Mononuclear cell (primary cell): ENCODE data around the gene CLEC11A. TPM values are rescaled to one million over a fixed set of nuclear protein-coding genes. Genes with fewer than 3 reads are reported as not detected.
A peak's percentile ranks its signal among the peaks of the same experiment; 100 is the strongest.
"Not testable (repeated sequence)": the region's sequence is repeated elsewhere in the genome, so short reads cannot be mapped to it uniquely, and the experiment has no call there.

Experiments used
- H3K27me3 ChIP-seq: 2 replicates; pipeline ENCODE4 v1.6.0; 2011; ENCODE audit warnings: low read length, control low read depth; ENCODE audit not compliant: insufficient read depth
- H3K4me1 ChIP-seq: 2 replicates; pipeline ENCODE4 v1.5.1; 2011; ENCODE audit warnings: mild to moderate bottlenecking, low read length, control low read depth; ENCODE audit not compliant: insufficient read depth
- H3K4me3 ChIP-seq: 2 replicates; pipeline ENCODE4 v1.5.1; 2011; ENCODE audit warnings: mild to moderate bottlenecking, low read length, moderate library complexity
- H3K9me3 ChIP-seq: 2 replicates; pipeline ENCODE4 v1.5.1; 2011; ENCODE audit warnings: low read depth, mild to moderate bottlenecking, control low read depth, low read length
- total RNA-seq: library from RNA; depleted of rRNA; stranded (reverse); fragments of >200 nt; gene quantifications from one replicate; pipeline ENCODE4 v1.2.3, GENCODE V29; 2012

The CLEC11A gene
- total RNA-seq, 1 donor: 3.8 TPM

GRCh38 chr19:50725218-50725910, 2.2 kb downstream of the CLEC11A start:
- Histone ChIP-seq H3K4me3 (peak overlapping the region; percentile 46), H3K4me1 (peaks cover 41% of the 10 kb centered on the region), H3K27me3 (peaks cover 5% of the 10 kb centered on the region), H3K9me3 (no peaks in the 10 kb centered on the region)

- peak overlapping the region; percentile 46 for H3K4me3 ChIP-seq
- H3K9me3 ChIP-seq: no peaks in the 10 kb centered on the region
- peaks cover 3% of the 10 kb centered on the region for H3K27me3 ChIP-seq
- H3K4me1 ChIP-seq: peaks cover 41% of the 10 kb centered on the region
These were observed 2.7 kb downstream of the CLEC11A start for GRCh38 chr19:50725911-50726230.

GRCh38 chr19:50728084-50728737, 5.0 kb downstream of the CLEC11A start:
- Histone ChIP-seq H3K4me3 (no peak overlapping the region), H3K9me3 (no peaks in the 10 kb centered on the region), H3K4me1 (peaks cover 41% of the 10 kb centered on the region), H3K27me3 (peaks cover 3% of the 10 kb centered on the region)

GRCh38 chr19:50729894-50730293, 6.7 kb downstream of the CLEC11A start:
- Histone ChIP-seq H3K9me3 (no peaks in the 10 kb centered on the region), H3K27me3 (no peaks in the 10 kb centered on the region), H3K4me3 (no peak overlapping the region), H3K4me1 (peaks cover 24% of the 10 kb centered on the region)

GRCh38 chr19:50735869-50736268, 12.7 kb downstream of the CLEC11A start:
- Histone ChIP-seq H3K4me3 (no peak overlapping the region), H3K27me3 (no peaks in the 10 kb centered on the region), H3K9me3 (no peaks in the 10 kb centered on the region), H3K4me1 (no peaks in the 10 kb centered on the region)

- H3K27me3 ChIP-seq: no peaks in the 10 kb centered on the region
- no peak overlapping the region for H3K4me3 ChIP-seq
- H3K9me3 ChIP-seq: no peaks in the 10 kb centered on the region
- no peaks in the 10 kb centered on the region for H3K4me1 ChIP-seq
These were observed 13.2 kb downstream of the CLEC11A start for GRCh38 chr19:50736338-50736737.

GRCh38 chr19:50739132-50739913, 16.2 kb downstream of the CLEC11A start:
- no peaks in the 10 kb centered on the region for H3K4me1 ChIP-seq
- no peaks in the 10 kb centered on the region for H3K9me3 ChIP-seq
- H3K27me3 ChIP-seq: no peaks in the 10 kb centered on the region
- no peak overlapping the region for H3K4me3 ChIP-seq

GRCh38 chr19:50739914-50740426, 16.8 kb downstream of the CLEC11A start:
- H3K4me1 ChIP-seq: no peaks in the 10 kb centered on the region
- H3K27me3 ChIP-seq: no peaks in the 10 kb centered on the region
- H3K4me3 ChIP-seq: no peak overlapping the region
- H3K9me3 ChIP-seq: no peaks in the 10 kb centered on the region

- no peaks in the 10 kb centered on the region for H3K9me3 ChIP-seq
- no peak overlapping the region for H3K4me3 ChIP-seq
- H3K27me3 ChIP-seq: no peaks in the 10 kb centered on the region
- no peaks in the 10 kb centered on the region for H3K4me1 ChIP-seq
These were observed 18.2 kb downstream of the CLEC11A start for GRCh38 chr19:50741179-50741933.

- Histone ChIP-seq H3K4me1 (no peaks in the 10 kb centered on the region), H3K4me3 (no peak overlapping the region), H3K9me3 (no peaks in the 10 kb centered on the region), H3K27me3 (no peaks in the 10 kb centered on the region)
These were observed 20.4 kb downstream of the CLEC11A start for GRCh38 chr19:50743537-50743936.

- Histone ChIP-seq H3K4me3 (no peak overlapping the region), H3K27me3 (no peaks in the 10 kb centered on the region), H3K9me3 (no peaks in the 10 kb centered on the region), H3K4me1 (no peaks in the 10 kb centered on the region)
These were observed 22.1 kb downstream of the CLEC11A start for GRCh38 chr19:50745221-50745620.

- not testable (repeated sequence) for H3K4me1 ChIP-seq, H3K9me3 ChIP-seq, H3K27me3 ChIP-seq, H3K4me3 ChIP-seq
These were observed 24.0 kb downstream of the CLEC11A start for GRCh38 chr19:50747141-50747540.

- Histone ChIP-seq H3K4me3 (no peak overlapping the region), H3K4me1 (no peaks in the 10 kb centered on the region), H3K9me3 (no peaks in the 10 kb centered on the region), H3K27me3 (no peaks in the 10 kb centered on the region)
These were observed 26.3 kb downstream of the CLEC11A start for GRCh38 chr19:50749490-50749889.

- no peaks in the 10 kb centered on the region for H3K9me3 ChIP-seq
- H3K4me3 ChIP-seq: no peak overlapping the region
These were observed 26.8 kb downstream of the CLEC11A start for GRCh38 chr19:50750010-50750409.

GRCh38 chr19:50753879-50754278, 30.7 kb downstream of the CLEC11A start:
- H3K4me3 ChIP-seq: no peak overlapping the region
- no peaks in the 10 kb centered on the region for H3K9me3 ChIP-seq
- no peaks in the 10 kb centered on the region for H3K4me1 ChIP-seq
- H3K27me3 ChIP-seq: no peaks in the 10 kb centered on the region

More at GRCh38 chr19:50750010-50750409, 26.8 kb downstream of the CLEC11A start:
- H3K27me3 ChIP-seq: no peaks in the 10 kb centered on the region
- no peaks in the 10 kb centered on the region for H3K4me1 ChIP-seq
